ENCODE data around the gene MYMX.

Gene MYMX

GRCh38 chr6:44255871-44256774, 39.4 kb downstream of the MYMX start:
- TF ChIP-seq CTCF (conservative IDR thresholded peaks at IDR 0.05) (no peak), ZFX (IDR thresholded peaks at IDR 0.05) (no peak)

GRCh38 chr6:44256775-44257024, 40.0 kb downstream of the MYMX start:
- H3K27ac ChIP-seq = peak overlapping the region; percentile 97
- TF ChIP-seq CTCF (conservative IDR thresholded peaks at IDR 0.05) (no peak), ZFX (IDR thresholded peaks at IDR 0.05) (no peak)

More at GRCh38 chr6:44255871-44256774, 39.4 kb downstream of the MYMX start:
- H3K27ac ChIP-seq = peak overlapping the region; percentile 97

- H3K27ac ChIP-seq = peak within 1 kb of the TSS; percentile 97
- TF ChIP-seq CTCF (conservative IDR thresholded peaks at IDR 0.05) (peak; percentile 98), ZFX (IDR thresholded peaks at IDR 0.05) (peak; percentile 53; the same call in 1 of the 2 replicates)
These were observed 40.5 kb downstream of the MYMX start, which contains the start of gene SLC35B2 for GRCh38 chr6:44257025-44257752. SLC35B2 (minus strand) TSS chr6:44257528; CDS start chr6:44257410, 118 bp downstream.

- TF ChIP-seq CTCF (conservative IDR thresholded peaks at IDR 0.05) (peak; percentile 34), ZFX (IDR thresholded peaks at IDR 0.05) (no peak)
- peak overlapping the region; percentile 97 for H3K27ac ChIP-seq
These were observed 41.1 kb downstream of the MYMX start for GRCh38 chr6:44257753-44258324.

- peak overlapping the region; percentile 97 for H3K27ac ChIP-seq
- no peak for TF ChIP-seq CTCF (conservative IDR thresholded peaks at IDR 0.05)
- no peak for TF ChIP-seq ZFX (IDR thresholded peaks at IDR 0.05)
These were observed 41.7 kb downstream of the MYMX start for GRCh38 chr6:44258325-44258863.

- no peak overlapping the region for H3K27ac ChIP-seq
- TF ChIP-seq ZFX (IDR thresholded peaks at IDR 0.05) (no peak), CTCF (conservative IDR thresholded peaks at IDR 0.05) (no peak)
These were observed 42.2 kb downstream of the MYMX start for GRCh38 chr6:44258921-44259320.

Data from C4-2B (cell line).